Fibroblast of lung (primary cell): ENCODE data around the gene GOLGA6L9.
"Not testable (repeated sequence)": the region's sequence is repeated elsewhere in the genome, so short reads cannot be mapped to it uniquely, and the experiment has no call there.

Experiments
- CTCF ChIP-seq, 2 donors: IDR thresholded peaks in 1 of 2; conservative IDR thresholded peaks in 1 of 2; 1 replicate in 1 of 2; 2 replicates in 1 of 2; pipeline ENCODE4 v1.5.1; 2011 to 2012; ENCODE audit warnings: low read length in 2 of 2, control low read depth in 1 of 2, inconsistent platforms in 1 of 2, low read depth in 1 of 2, mild to moderate bottlenecking in 1 of 2
- EZH2 ChIP-seq: IDR thresholded peaks from 2 replicates; pipeline ENCODE4 v1.5.1; 2012; ENCODE audit warnings: low read length, control low read depth, mild to moderate bottlenecking; ENCODE audit errors: missing control alignments

GRCh38 chr15:82399366-82400103 lies 30.1 kb upstream of the GOLGA6L9 start:
- TF ChIP-seq CTCF (conservative IDR thresholded peaks at IDR 0.05 in 1 of 2, IDR thresholded peaks at IDR 0.05 in 1 of 2; ENCODE audit: low read depth in 1 of 2, low read length in 2 of 2); EZH2: not testable (repeated sequence)
